LNCaP clone FGC (cell line): Measurements from ENCODE around the gene FBXO21.

Experiments
- DNase-seq: peaks from one replicate; pipeline ENCODE4 v3.0.0-alpha.2; 2011; ENCODE audit warnings: low read depth
- H3K4me3 ChIP-seq: 2 replicates; pipeline ENCODE4 v1.5.1; 2011; ENCODE audit warnings: mild to moderate bottlenecking, low read depth, low read length, control low read depth
- TF ChIP-seq, protein P1 (sequence below): IDR thresholded peaks from 2 replicates; pipeline ENCODE4 v1.5.1; 2012; ENCODE audit warnings: mild to moderate bottlenecking; ENCODE audit not compliant: control insufficient read depth, insufficient read depth; ENCODE audit errors: extremely low read depth

FBXO21 gene

DNA sequence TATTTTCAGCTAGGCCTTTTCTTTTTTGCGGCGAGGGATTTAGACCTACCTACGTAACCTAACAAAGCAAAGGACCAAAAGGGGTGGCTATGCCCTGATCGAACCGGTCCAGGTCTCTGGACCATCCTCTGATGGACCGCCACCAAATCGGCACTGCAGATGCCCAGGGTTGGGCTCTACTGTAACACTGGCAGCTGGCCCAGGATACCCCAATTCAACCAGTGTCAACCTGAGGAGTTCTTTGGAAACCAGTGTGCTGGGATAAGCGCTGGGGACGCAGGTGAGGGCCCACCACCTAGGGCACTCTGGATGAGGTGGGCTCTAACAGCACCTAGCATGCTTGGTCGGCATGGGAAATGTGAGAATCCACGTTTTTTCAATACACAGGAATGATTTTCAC lies 32.2 kb downstream of the FBXO21 start:
- H3K4me3 ChIP-seq: no peak overlapping the region
- TF ChIP-seq, protein P1, sequence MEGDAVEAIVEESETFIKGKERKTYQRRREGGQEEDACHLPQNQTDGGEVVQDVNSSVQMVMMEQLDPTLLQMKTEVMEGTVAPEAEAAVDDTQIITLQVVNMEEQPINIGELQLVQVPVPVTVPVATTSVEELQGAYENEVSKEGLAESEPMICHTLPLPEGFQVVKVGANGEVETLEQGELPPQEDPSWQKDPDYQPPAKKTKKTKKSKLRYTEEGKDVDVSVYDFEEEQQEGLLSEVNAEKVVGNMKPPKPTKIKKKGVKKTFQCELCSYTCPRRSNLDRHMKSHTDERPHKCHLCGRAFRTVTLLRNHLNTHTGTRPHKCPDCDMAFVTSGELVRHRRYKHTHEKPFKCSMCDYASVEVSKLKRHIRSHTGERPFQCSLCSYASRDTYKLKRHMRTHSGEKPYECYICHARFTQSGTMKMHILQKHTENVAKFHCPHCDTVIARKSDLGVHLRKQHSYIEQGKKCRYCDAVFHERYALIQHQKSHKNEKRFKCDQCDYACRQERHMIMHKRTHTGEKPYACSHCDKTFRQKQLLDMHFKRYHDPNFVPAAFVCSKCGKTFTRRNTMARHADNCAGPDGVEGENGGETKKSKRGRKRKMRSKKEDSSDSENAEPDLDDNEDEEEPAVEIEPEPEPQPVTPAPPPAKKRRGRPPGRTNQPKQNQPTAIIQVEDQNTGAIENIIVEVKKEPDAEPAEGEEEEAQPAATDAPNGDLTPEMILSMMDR: no peak
- no peak for DNase-seq

DNA sequence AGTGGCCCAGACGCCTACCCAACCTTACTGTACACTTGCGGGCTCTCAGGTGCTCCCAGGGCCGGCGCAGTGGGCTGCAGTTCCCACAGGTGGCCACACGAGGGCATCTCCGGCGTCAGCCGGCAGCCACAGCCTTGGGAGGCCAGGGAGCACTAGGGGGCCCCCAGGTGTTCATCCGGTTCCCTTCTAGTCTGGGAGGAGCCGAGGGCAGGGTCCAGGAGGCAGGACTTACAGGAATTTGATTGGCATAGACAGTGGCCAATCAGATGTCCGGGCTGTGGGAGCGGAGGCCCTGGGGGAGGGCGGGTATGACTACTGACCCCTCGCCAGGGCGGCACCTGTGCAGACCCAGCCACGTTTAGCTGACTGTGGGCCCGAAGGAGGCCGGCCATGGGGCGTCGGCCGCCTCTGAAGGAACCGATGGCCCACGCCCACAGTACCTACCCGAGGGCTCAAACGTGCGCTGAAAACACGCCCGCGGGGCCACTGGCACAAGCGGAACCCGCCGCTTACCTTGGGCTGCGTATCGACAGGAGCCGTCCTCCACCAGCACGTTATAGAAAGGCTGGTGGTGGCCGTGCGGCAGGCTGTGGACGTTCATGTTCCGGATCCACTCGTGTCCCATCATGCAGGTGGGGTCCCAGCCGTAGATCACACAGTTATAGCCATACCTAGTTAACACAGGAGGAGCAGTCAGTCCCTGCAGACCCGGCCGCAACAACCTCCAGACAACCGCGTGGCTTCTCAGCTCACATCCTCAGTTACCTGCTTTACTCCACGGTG lies 34.8 kb downstream of the FBXO21 start:
- peak; percentile 73 for DNase-seq
- TF ChIP-seq, protein P1: peak; percentile 84
- no peak overlapping the region for H3K4me3 ChIP-seq

DNA sequence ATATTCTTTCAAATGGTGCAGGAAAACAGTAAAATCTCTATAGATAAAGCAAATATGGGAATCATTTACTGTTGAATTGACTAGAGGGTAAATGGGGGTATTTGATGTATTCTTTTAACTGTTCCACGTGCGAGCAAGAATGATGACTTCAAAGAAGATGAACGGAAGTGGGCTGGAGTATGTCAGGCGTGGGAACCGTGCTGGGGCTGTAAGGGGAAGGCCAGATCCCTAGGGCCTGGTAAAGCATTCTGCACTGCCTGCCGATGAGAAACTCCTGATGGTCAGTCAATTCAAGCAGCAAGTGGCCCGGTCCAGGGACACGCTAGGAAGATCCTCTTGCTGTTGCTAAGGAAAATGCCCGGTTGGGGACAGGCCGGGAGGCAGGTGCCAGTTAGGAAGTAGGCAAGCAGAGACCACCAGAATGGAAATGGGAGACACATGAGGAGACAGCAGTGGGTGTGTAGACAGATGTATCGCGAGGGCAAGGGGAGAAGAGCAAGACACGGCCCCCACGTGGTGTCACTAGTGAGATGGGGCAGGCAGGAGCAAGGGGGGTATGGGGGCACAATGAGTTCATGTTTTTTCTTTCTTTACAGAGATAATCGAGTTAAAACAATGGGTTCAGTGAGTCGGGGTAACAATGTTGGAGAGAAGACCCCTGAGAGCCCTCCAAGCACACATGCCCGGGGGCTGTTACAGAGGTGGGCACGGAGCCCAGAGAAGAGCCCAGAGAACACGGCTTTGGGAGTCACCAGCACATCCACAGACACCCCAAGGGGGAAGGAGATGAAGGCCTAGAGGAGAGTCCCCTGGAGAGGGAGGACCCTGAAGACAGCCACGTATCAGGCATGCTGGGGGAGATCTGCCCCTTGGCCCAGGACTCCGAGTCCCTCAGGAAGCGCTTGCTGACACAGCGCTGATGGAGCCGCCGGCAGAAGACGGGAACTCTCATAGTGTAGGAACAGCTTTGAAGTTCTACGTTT lies 37.2 kb downstream of the FBXO21 start:
- no peak for DNase-seq
- no peak overlapping the region for H3K4me3 ChIP-seq
- TF ChIP-seq, protein P1: no peak

DNA sequence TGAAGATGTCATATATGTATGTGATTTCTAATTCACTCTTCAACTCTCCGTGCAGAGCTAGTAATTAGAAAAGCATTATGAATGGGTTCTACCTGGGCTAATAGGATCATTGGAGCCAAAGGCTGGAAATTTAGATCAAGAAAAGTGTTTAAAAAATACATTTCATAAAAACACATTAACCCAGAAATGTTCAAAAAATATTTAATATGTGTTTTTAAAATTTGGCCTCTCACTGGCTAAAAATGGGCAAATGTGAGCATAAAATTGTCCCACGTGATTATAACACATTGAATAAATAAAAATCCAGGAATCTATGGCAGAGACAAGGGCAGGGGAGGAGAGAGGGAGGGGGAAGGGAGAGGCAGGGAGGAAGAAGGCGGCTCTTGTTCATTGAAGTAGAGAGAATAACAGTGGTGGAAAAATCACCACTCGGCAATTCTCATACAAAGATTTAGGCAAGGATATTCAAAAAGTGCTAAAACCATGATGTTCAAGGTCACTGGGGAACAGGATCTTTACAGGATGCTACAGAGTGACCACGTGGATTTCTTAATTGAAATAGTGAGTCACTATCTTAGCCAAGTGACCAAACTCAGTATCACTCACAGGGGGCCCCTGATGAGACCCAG lies 38.8 kb downstream of the FBXO21 start:
- no peak overlapping the region for H3K4me3 ChIP-seq
- TF ChIP-seq, protein P1: no peak
- DNase-seq: no peak

DNA sequence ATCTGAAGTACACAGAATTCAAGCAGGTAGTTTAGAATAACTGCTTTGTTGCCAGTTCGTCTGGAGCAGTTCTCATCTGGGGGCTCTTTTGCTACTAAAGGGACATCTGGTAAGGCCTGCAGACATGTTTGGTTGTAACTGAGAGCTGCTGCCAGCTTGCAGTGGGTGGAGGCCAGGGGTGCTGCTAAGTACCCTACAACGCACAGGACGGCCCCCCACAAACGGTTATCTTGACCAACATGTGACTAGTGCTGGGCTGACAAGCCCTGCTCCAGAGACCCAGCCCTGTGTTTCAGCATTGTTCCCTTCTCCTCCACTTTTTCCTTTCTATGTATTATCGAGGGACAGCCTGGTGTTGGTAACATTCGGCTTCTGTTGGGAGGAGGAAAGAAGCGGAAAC lies 40.8 kb downstream of the FBXO21 start:
- TF ChIP-seq, protein P1: no peak
- H3K4me3 ChIP-seq: no peak overlapping the region
- no peak for DNase-seq

DNA sequence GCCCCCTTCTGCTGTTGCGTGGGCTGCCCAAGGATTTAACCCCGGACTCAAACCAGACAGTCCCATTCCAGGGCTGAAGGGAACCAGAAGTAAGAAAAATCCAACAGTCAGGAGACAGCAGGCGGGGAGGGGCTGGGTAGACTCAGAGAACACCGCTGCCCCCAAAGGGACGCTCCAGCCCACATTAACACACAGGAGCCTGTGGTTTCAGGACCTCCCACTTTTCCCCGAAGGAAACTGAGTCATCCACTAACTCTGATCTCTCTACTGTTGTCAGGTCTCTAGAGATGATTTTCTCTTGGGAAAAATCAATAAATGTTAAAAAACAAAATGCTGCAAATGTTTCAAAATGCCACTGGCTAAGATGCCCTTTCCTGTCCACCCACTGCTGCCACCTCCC lies 41.6 kb downstream of the FBXO21 start:
- TF ChIP-seq, protein P1: no peak
- no peak for DNase-seq
- no peak overlapping the region for H3K4me3 ChIP-seq
